Measurements from ENCODE around the gene TREX2.

The TREX2 gene

DNA sequence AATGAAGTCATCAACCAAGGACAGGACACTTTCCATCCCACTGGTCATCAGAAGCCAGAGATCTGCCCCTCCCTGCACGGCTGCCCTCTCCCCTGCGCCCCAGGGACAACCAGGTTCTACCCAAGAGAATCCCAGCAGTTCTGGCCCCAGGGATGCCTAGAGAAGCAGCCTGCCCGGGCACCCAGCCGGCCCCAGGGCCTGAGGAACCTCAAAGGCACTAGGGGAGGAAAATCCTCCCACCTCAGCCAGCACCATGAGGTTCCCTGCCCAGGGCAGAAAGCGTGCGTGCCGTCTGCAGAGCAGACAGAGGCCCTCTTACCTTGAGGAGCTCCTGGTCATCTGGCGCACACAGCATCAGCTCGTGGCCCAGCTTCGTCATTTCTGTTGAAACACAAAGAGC is 16.4 kb upstream of the TREX2 start:
- H3K36me3 ChIP-seq (ENCODE audit: insufficient read depth, low read depth, low read length): peaks cover 6% of the 10 kb centered on the region

DNA sequence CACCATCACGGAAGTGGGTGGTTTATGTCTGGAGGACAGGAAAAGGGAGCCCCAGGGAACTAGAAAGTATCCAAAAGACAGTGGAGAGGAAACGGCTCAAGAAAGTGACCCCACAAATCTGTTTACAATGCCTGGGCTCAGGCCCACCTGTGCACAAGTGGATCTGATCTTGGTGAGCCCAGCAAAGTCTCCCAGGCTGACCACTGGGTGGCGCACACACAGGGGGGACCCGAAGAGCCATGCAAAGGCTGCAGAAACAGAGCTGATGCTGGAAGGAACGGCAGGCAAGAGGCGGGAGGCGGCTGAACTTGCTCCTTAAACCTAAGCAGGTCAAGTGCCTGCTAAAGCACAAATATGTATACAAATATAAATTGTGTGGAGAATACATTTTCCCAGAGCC is 15.0 kb upstream of the TREX2 start:
- H3K27ac ChIP-seq (ENCODE audit: low read length): no peak overlapping the region
- no peaks in the 10 kb centered on the region for H3K9me3 ChIP-seq (ENCODE audit: insufficient read depth, low read depth, low read length)
- H3K4me1 ChIP-seq (ENCODE audit: insufficient read depth, low read length): no peaks in the 10 kb centered on the region
- no peak overlapping the region for H3K9ac ChIP-seq (ENCODE audit: low read depth, low read length)
- no peak overlapping the region for H3K4me3 ChIP-seq (ENCODE audit: low read length)
- no peaks in the 10 kb centered on the region for H3K27me3 ChIP-seq (ENCODE audit: insufficient read depth, low read length)
- peaks cover 6% of the 10 kb centered on the region for H3K36me3 ChIP-seq (ENCODE audit: insufficient read depth, low read depth, low read length)

More for the DNA sequence above, 16.4 kb upstream of the TREX2 start:
- Histone ChIP-seq H3K9ac (ENCODE audit: low read depth, low read length) (no peak overlapping the region), H3K4me3 (ENCODE audit: low read length) (no peak overlapping the region), H3K27ac (ENCODE audit: low read length) (no peak overlapping the region), H3K4me1 (ENCODE audit: insufficient read depth, low read length) (no peaks in the 10 kb centered on the region), H3K9me3 (ENCODE audit: insufficient read depth, low read depth, low read length) (no peaks in the 10 kb centered on the region), H3K27me3 (ENCODE audit: insufficient read depth, low read length) (no peaks in the 10 kb centered on the region)

DNA sequence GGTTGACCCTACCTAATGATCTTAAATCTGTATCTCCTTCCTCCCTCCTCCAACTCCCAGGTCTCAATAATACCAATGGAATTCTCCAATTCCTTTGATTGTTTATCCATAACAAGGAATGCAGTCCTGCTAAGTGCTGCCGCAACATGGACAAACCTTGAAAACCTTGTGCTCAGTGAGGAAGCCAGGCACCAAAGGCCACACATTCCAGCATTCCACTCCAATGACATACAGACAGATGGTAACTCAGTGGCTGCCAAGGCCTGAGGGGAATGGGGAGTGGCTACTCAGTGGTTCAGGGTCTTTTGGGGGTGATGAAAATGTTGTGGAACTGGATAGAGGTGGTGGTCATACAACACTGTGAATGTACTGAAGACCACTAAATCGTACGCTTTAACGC is 14.1 kb upstream of the TREX2 start:
- H3K4me3 ChIP-seq (ENCODE audit: low read length): no peak overlapping the region
- H3K27me3 ChIP-seq (ENCODE audit: insufficient read depth, low read length): no peaks in the 10 kb centered on the region
- H3K9ac ChIP-seq (ENCODE audit: low read depth, low read length): no peak overlapping the region
- no peak overlapping the region for H3K27ac ChIP-seq (ENCODE audit: low read length)
- no peaks in the 10 kb centered on the region for H3K9me3 ChIP-seq (ENCODE audit: insufficient read depth, low read depth, low read length)
- no peaks in the 10 kb centered on the region for H3K4me1 ChIP-seq (ENCODE audit: insufficient read depth, low read length)
- H3K36me3 ChIP-seq (ENCODE audit: insufficient read depth, low read depth, low read length): peaks cover 5% of the 10 kb centered on the region

DNA sequence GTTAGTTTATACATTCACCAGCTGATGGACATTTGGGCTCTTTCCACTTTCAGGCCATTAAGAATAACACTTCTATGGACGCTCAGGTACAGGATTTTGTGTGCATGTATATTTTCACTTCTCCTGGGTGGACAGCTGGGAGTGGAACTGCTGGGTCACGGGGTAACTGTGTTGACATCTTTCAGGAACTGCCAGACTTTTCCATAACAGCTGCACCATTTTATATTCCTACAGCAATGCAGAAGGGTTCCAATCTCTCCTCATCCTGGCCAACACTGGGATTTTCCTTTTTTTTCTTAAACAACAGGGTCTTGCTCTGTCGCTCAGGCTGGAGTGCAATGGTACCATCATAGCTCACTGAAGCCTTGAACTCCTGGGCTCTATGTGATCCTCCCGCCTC is 12.6 kb upstream of the TREX2 start:
- Histone ChIP-seq H3K4me1 (ENCODE audit: insufficient read depth, low read length) (no peaks in the 10 kb centered on the region), H3K27ac (ENCODE audit: low read length) (no peak overlapping the region), H3K9ac (ENCODE audit: low read depth, low read length) (no peak overlapping the region), H3K9me3 (ENCODE audit: insufficient read depth, low read depth, low read length) (no peaks in the 10 kb centered on the region), H3K4me3 (ENCODE audit: low read length) (no peak overlapping the region), H3K36me3 (ENCODE audit: insufficient read depth, low read depth, low read length) (no peaks in the 10 kb centered on the region; the same call in 1 of the 2 replicates), H3K27me3 (ENCODE audit: insufficient read depth, low read length) (no peaks in the 10 kb centered on the region)

DNA sequence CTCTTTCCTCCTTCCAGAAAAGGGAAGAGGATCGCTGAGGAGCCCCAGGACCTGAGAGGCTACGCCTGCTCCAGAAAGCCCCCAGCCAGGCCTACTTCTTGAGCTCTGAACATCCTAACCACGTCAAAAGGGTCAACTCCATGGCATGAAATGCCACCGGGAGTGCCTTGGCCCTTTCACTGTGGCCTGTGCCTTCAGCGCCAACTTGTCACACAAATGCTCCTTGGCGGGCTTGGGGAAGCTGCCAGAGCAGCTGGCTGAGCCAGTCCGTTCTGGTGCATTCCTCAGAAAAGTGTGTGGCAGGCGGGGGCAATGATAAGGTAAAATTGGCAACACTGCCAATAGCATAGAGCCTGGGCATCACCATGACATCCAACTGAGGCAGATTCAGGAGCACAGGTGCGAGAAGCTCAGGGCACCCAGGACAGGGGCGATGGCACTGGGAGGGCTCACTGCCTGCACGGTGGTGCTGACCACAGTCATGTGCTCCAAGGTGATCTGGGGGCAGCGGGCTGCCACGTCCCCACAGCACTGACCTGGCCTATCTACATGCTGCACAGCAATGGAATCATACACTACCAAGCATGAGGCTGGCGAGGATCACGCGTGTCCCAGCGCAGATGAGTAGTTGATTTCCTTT is 12.1 kb upstream of the TREX2 start:
- H3K9ac ChIP-seq (ENCODE audit: low read depth, low read length): no peak overlapping the region
- no peak overlapping the region for H3K27ac ChIP-seq (ENCODE audit: low read length)
- no peaks in the 10 kb centered on the region for H3K4me1 ChIP-seq (ENCODE audit: insufficient read depth, low read length)
- H3K9me3 ChIP-seq (ENCODE audit: insufficient read depth, low read depth, low read length): no peaks in the 10 kb centered on the region
- H3K36me3 ChIP-seq (ENCODE audit: insufficient read depth, low read depth, low read length): no peaks in the 10 kb centered on the region; the same call in 1 of the 2 replicates
- no peaks in the 10 kb centered on the region for H3K27me3 ChIP-seq (ENCODE audit: insufficient read depth, low read length)
- no peak overlapping the region for H3K4me3 ChIP-seq (ENCODE audit: low read length)

DNA sequence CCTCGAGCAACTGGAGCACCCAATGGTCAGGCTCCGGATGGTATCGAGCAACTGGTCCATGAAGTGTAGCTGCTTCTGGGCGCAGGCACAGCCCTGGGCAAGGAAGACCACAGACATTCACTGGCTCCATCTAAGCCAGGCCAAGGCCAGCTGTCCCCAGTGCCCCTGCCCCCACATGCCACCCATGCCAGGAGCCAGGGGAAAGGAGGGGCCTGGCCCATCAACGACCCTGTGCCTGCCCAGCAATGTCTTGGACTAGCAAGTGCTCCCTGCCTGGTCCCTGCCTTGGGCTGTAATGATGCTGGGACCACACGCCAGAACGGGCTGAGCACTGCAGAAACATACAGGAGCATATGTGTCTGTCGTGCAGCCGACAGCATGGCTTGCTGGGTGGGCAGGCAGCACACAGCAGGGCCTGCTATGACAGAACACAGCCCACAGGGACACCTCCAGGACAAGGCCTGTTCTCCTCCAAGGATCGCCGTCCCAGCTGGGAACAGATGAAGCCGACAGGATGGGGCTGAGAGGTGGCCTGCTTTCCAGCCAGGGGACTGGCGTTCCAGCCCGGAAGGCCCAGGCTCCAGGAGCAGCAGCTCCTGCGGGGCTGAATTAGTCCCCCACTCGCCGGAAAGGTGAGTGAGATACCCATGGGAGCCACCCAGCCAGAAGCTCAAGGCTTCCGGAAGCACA is 11.4 kb upstream of the TREX2 start:
- Histone ChIP-seq H3K9me3 (ENCODE audit: insufficient read depth, low read depth, low read length) (no peaks in the 10 kb centered on the region), H3K4me3 (ENCODE audit: low read length) (no peak overlapping the region), H3K9ac (ENCODE audit: low read depth, low read length) (no peak overlapping the region), H3K27ac (ENCODE audit: low read length) (no peak overlapping the region), H3K4me1 (ENCODE audit: insufficient read depth, low read length) (no peaks in the 10 kb centered on the region), H3K27me3 (ENCODE audit: insufficient read depth, low read length) (no peaks in the 10 kb centered on the region), H3K36me3 (ENCODE audit: insufficient read depth, low read depth, low read length) (peaks cover under 1% of the 10 kb centered on the region)

DNA sequence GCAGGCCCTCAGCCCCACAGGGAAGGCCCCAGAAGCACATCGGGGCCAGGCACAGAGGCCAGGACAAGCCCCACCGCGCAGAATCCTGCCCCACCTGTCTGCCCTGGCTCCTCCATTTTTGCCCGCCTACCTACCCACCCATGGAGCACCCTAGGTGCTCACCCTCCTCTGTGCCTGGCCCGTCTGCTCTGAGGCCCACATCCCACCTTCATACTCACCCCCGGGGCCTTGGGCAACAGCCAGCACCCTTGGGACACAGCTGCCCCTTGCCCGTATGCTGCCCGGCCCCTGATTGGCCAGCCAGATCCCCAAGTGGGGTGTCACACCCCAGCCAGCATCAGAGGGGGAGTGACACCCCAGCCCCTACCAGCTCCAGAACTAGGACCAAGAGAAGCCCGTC is 10.8 kb upstream of the TREX2 start:
- Histone ChIP-seq H3K9ac (ENCODE audit: low read depth, low read length) (no peak overlapping the region), H3K27me3 (ENCODE audit: insufficient read depth, low read length) (no peaks in the 10 kb centered on the region), H3K36me3 (ENCODE audit: insufficient read depth, low read depth, low read length) (peaks cover 5% of the 10 kb centered on the region), H3K4me3 (ENCODE audit: low read length) (no peak overlapping the region), H3K9me3 (ENCODE audit: insufficient read depth, low read depth, low read length) (no peaks in the 10 kb centered on the region), H3K4me1 (ENCODE audit: insufficient read depth, low read length) (no peaks in the 10 kb centered on the region), H3K27ac (ENCODE audit: low read length) (no peak overlapping the region)

DNA sequence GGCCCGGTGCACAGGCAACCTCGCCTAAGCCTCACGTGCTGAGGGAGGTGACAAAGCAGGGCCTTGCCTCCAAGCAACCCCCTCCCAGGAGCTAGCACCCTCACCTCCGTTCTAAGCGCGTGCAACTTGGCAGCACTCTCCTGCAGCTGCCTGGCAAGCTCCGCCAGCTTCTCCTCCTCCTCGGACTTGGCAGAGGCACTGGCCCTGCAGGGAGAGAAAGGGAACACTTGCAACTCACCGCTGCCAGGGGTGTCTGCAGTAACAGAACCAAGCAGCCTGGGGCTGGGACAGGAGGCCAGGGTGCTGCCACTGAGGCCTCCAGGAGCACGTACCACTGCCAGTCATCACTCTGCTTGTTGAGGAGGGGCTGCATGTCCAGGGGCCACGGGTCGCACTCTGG is 10.3 kb upstream of the TREX2 start:
- Histone ChIP-seq H3K36me3 (ENCODE audit: insufficient read depth, low read depth, low read length) (peaks cover 5% of the 10 kb centered on the region), H3K4me3 (ENCODE audit: low read length) (no peak overlapping the region), H3K27me3 (ENCODE audit: insufficient read depth, low read length) (no peaks in the 10 kb centered on the region), H3K9me3 (ENCODE audit: insufficient read depth, low read depth, low read length) (no peaks in the 10 kb centered on the region), H3K9ac (ENCODE audit: low read depth, low read length) (no peak overlapping the region), H3K4me1 (ENCODE audit: insufficient read depth, low read length) (no peaks in the 10 kb centered on the region), H3K27ac (ENCODE audit: low read length) (no peak overlapping the region)

DNA sequence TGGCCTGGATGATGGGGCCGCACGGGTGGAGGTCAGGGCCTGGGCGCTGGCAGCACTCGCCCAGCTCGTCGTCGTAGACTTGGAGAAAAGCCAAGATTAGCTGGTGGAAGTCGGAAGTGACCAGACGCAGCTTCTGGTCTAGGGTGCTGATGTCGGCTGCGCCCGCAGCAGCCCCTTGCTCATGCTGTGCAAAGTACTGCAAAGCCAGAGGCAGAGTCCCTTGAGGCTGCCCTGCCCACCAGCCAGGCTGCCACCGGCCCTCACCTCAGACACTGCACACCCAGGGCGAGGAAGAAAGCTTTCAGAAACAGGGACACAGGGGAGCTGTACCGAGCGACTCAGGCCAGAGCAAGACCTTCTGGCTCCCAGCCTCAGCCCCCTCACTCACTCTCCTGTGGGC is 9.7 kb upstream of the TREX2 start:
- H3K27me3 ChIP-seq (ENCODE audit: insufficient read depth, low read length): no peaks in the 10 kb centered on the region
- no peak overlapping the region for H3K4me3 ChIP-seq (ENCODE audit: low read length)
- H3K9me3 ChIP-seq (ENCODE audit: insufficient read depth, low read depth, low read length): no peaks in the 10 kb centered on the region
- H3K27ac ChIP-seq (ENCODE audit: low read length): no peak overlapping the region
- H3K36me3 ChIP-seq (ENCODE audit: insufficient read depth, low read depth, low read length): peaks cover 5% of the 10 kb centered on the region
- no peaks in the 10 kb centered on the region for H3K4me1 ChIP-seq (ENCODE audit: insufficient read depth, low read length)
- no peak overlapping the region for H3K9ac ChIP-seq (ENCODE audit: low read depth, low read length)

DNA sequence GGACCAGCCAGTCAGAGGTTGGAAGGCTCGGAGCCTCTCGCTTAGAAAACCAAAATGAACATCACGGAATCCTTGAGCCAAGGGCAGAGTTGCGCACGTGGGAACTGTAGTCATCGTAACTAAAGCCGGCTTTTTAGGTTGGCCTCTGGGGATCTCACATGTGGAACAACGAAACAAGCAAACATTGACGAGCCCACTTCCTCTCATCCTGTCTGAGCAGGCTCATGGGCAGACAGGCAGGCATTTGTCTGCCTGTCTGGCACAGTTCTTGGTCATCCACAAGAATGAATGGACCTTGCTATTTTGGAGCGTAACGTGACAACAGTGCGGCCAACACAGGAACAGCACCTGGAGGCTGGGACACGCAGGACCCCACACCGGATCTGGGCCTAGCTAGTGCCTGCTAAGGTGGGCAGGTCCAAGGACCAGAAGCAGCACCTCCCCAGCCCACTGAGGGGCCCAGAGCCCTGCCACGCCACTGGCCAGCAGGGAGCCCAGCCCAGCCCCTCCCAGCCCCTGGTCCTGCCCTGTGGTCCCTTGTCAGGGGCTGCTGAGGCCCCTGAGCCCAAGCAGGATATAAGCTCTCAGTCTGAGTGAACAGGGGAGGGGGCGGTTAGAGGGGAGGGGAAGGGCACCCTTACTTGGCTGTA is 9.2 kb upstream of the TREX2 start:
- Histone ChIP-seq H3K27ac (ENCODE audit: low read length) (no peak overlapping the region), H3K4me1 (ENCODE audit: insufficient read depth, low read length) (no peaks in the 10 kb centered on the region), H3K36me3 (ENCODE audit: insufficient read depth, low read depth, low read length) (peaks cover 5% of the 10 kb centered on the region), H3K27me3 (ENCODE audit: insufficient read depth, low read length) (no peaks in the 10 kb centered on the region), H3K4me3 (ENCODE audit: low read length) (no peak overlapping the region), H3K9me3 (ENCODE audit: insufficient read depth, low read depth, low read length) (no peaks in the 10 kb centered on the region), H3K9ac (ENCODE audit: low read depth, low read length) (no peak overlapping the region)

DNA sequence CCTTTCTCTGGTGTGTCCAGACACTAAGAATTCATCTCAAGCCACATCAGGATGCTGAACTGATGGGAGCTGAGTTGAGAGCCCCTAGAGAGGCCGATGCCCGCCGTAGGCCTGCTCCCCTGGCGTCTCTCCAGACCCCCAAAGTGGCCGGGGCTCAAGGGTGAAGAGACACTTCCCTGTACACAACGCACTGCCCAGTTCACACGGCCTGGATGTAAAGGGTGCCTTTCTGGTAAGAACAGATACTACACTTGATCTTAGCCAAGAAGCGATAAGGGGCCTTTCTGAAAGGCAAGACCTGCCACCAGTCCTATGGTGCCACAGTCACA is 5.1 kb upstream of the TREX2 start:
- H3K9me3 ChIP-seq (ENCODE audit: insufficient read depth, low read depth, low read length): no peaks in the 10 kb centered on the region
- no peaks in the 10 kb centered on the region for H3K27me3 ChIP-seq (ENCODE audit: insufficient read depth, low read length)

More for the DNA sequence above, 5.1 kb upstream of the TREX2 start:
- Histone ChIP-seq H3K9ac (ENCODE audit: low read depth, low read length) (no peak overlapping the region), H3K36me3 (ENCODE audit: insufficient read depth, low read depth, low read length) (peaks cover 5% of the 10 kb centered on the region), H3K4me3 (ENCODE audit: low read length) (no peak overlapping the region), H3K4me1 (ENCODE audit: insufficient read depth, low read length) (no peaks in the 10 kb centered on the region), H3K27ac (ENCODE audit: low read length) (no peak overlapping the region)

All from iPS-20b (cell line).